IMR-90 (cell line): ENCODE measurements around the gene SRC. TPM values are rescaled to one million over a fixed set of nuclear protein-coding genes. Genes with fewer than 3 reads are reported as not detected.

ENCODE experiments used
- ATAC-seq: fragments of 200-7000 bp; cut with Tn5 transposase; 2 replicates; pipeline ENCODE4 v1.9.1; 2020; ENCODE audit warnings: low read depth, mild to moderate bottlenecking, moderate library complexity
- BruUV-seq: library from RNA; stranded (reverse); fragments of 400-500 nt; replicated peaks from 2 replicates; lab custom pipeline; 2021; lab: Mats Ljungman, UMichigan
- CTCF ChIA-PET: fragments of 300-600 bp; formaldehyde crosslinking; extraction: SDS; loops from one replicate; lab custom pipeline; 2021; ENCODE audit warnings: antibody characterized with exemption; lab: Yijun Ruan, JAX
- POLR2A ChIA-PET: fragments of 300-600 bp; sonication (Branson Sonifier 250); formaldehyde crosslinking; loops from one replicate; lab custom pipeline; 2022; ENCODE audit warnings: antibody characterized with exemption; ENCODE audit not compliant: unreplicated experiment; lab: Charles Lee
- DNase-seq: peaks from one replicate; pipeline ENCODE4 v3.0.0; 2013
- H2AFZ ChIP-seq: replicated peaks from 2 replicates; pipeline ENCODE3; 2013; ENCODE audit warnings: low read length, mild to moderate bottlenecking; ENCODE audit not compliant: poor library complexity
- H2AK5ac ChIP-seq: 2 replicates; pipeline ENCODE4 v1.6.1; 2013; ENCODE audit warnings: low read depth, low read length, inconsistent platforms
- H2AK9ac ChIP-seq: replicated peaks from 2 replicates; pipeline ENCODE3; 2013; ENCODE audit warnings: mild to moderate bottlenecking, low read depth, low read length, moderate library complexity; ENCODE audit not compliant: poor library complexity
- H2BK120ac ChIP-seq: 2 replicates; pipeline ENCODE4 v1.6.1; 2013; ENCODE audit warnings: low read depth, low read length, inconsistent platforms
- H2BK15ac ChIP-seq: 3 replicates; pipeline ENCODE4 v1.6.1; 2013; ENCODE audit warnings: low read depth, low read length, inconsistent platforms
- H2BK20ac ChIP-seq: 2 replicates; pipeline ENCODE4 v1.6.1; 2013; ENCODE audit warnings: low read depth, mild to moderate bottlenecking, inconsistent platforms, low read length, moderate library complexity
- H2BK5ac ChIP-seq: 2 replicates; pipeline ENCODE4 v1.6.1; 2013; ENCODE audit warnings: mild to moderate bottlenecking, low read depth, low read length, inconsistent platforms; ENCODE audit not compliant: poor library complexity, severe bottlenecking
- H3K14ac ChIP-seq: replicated peaks from 2 replicates; pipeline ENCODE4 v1.6.1; 2013; ENCODE audit warnings: low read depth, low read length, inconsistent platforms
- H3K18ac ChIP-seq: 2 replicates; pipeline ENCODE4 v1.6.1; 2013; ENCODE audit warnings: low read depth, low read length, control low read depth
- H3K23ac ChIP-seq: 2 replicates; pipeline ENCODE4 v1.6.1; 2013; ENCODE audit warnings: low read depth, low read length, inconsistent platforms
- H3K27ac ChIP-seq: 2 replicates; pipeline ENCODE4 v1.5.1; 2013; ENCODE audit warnings: mild to moderate bottlenecking, control low read depth, low read length; ENCODE audit not compliant: insufficient read depth
- H3K27me3 ChIP-seq: 2 replicates; pipeline ENCODE4 v1.6.1; 2013; ENCODE audit warnings: low read length; ENCODE audit not compliant: control insufficient read depth, insufficient read depth
- H3K36me3 ChIP-seq: 2 replicates; pipeline ENCODE4 v1.6.1; 2013; ENCODE audit warnings: low read length, mixed read lengths; ENCODE audit not compliant: control insufficient read depth, insufficient read depth
- H3K4ac ChIP-seq: 2 replicates; pipeline ENCODE4 v1.6.1; 2013; ENCODE audit warnings: low read depth, low read length, inconsistent platforms
- H3K4me1 ChIP-seq: 2 replicates; pipeline ENCODE4 v1.6.1; 2013; ENCODE audit warnings: low read length, mixed read lengths; ENCODE audit not compliant: control insufficient read depth, insufficient read depth
- H3K4me2 ChIP-seq: 2 replicates; pipeline ENCODE4 v1.6.1; 2013; ENCODE audit warnings: low read depth, mild to moderate bottlenecking, control low read depth, low read length, moderate library complexity
- H3K4me3 ChIP-seq: 2 replicates; pipeline ENCODE4 v1.5.1; 2013; ENCODE audit warnings: low read depth, mild to moderate bottlenecking, control low read depth, low read length, moderate library complexity; ENCODE audit not compliant: insufficient read depth
- H3K56ac ChIP-seq: 2 replicates; pipeline ENCODE4 v1.6.1; 2013; ENCODE audit warnings: low read length, inconsistent platforms; ENCODE audit not compliant: insufficient read depth; ENCODE audit errors: extremely low read depth
- H3K79me1 ChIP-seq, 2 experiments: 2 replicates each; pipeline ENCODE4 v1.6.1; 2013; ENCODE audit warnings: low read length in 2 of 2, inconsistent platforms in 1 of 2, low read depth in 1 of 2
- H3K9ac ChIP-seq: 2 replicates; pipeline ENCODE4 v1.6.1; 2013; ENCODE audit warnings: low read depth, low read length, control low read depth
- H3K9me1 ChIP-seq: 2 replicates; pipeline ENCODE4 v1.6.1; 2013; ENCODE audit warnings: low read length, inconsistent platforms; ENCODE audit not compliant: insufficient read depth
- H3K9me3 ChIP-seq: 2 replicates; pipeline ENCODE4 v1.6.1; 2013; ENCODE audit warnings: low read length; ENCODE audit not compliant: control insufficient read depth, insufficient read depth
- H4K20me1 ChIP-seq: 2 replicates; pipeline ENCODE4 v1.6.1; 2013; ENCODE audit warnings: low read length, inconsistent platforms; ENCODE audit not compliant: insufficient read depth
- H4K5ac ChIP-seq: 2 replicates; pipeline ENCODE4 v1.6.1; 2013; ENCODE audit warnings: mild to moderate bottlenecking, low read depth, low read length, control low read depth
- H4K8ac ChIP-seq, 2 experiments: 2 replicates each; pipeline ENCODE4 v1.6.1; 2013; ENCODE audit warnings: low read depth in 2 of 2, low read length in 2 of 2, control low read depth in 1 of 2, inconsistent platforms in 1 of 2
- H4K91ac ChIP-seq: 2 replicates; pipeline ENCODE4 v1.6.1; 2013; ENCODE audit warnings: low read depth, low read length, inconsistent platforms; ENCODE audit not compliant: insufficient read depth
- BHLHE40 ChIP-seq: fragments of 150-350 bp; IDR thresholded peaks from 2 replicates; pipeline ENCODE4 v1.6.1; 2016; ENCODE audit warnings: mild to moderate bottlenecking, low read depth, low read length
- RCOR1 ChIP-seq: IDR thresholded peaks from 2 replicates; pipeline ENCODE4 v1.6.1; 2012; ENCODE audit warnings: mild to moderate bottlenecking, low read length, improper control_type of control experiment; ENCODE audit not compliant: insufficient replicate concordance
- RFX5 ChIP-seq: IDR thresholded peaks from 2 replicates; pipeline ENCODE4 v1.8.0; 2012; ENCODE audit warnings: low read depth, mild to moderate bottlenecking, low read length, moderate library complexity
- WGBS, 2 experiments: methylation state at CpG; one replicate each; pipeline versions ENCODE4 v1.1.5 to v1.1.7; 2013; ENCODE audit warnings: missing lambda C conversion rate in 2 of 2; ENCODE audit not compliant: insufficient read length in 1 of 2; ENCODE audit errors: extremely low coverage in 2 of 2; 5-methylcytosine and 5-hydroxymethylcytosine counted together
- dilution Hi-C: fragments of 300-500 bp; cut with HindIII; formaldehyde crosslinking; loops from one replicate; pipeline ENCODE4 v1.14.3; 2018; ENCODE audit warnings: low sequenced_read_pairs; ENCODE audit not compliant: unreplicated experiment
- in situ Hi-C: fragments of 300-500 bp; cut with MboI; formaldehyde crosslinking; loops from 3 replicates; pipeline ENCODE4 v1.14.3; 2019; ENCODE audit warnings: low sequenced_read_pairs, inconsistent platforms, mixed read lengths
- intact Hi-C: fragments of 100-400 bp; cut with micrococcal nuclease; formaldehyde crosslinking; loops from 2 replicates; pipeline ENCODE4 v1.10.0; 2022
- polyA plus RNA-seq, 3 experiments: library from polyadenylated mRNA; depleted of rRNA; stranded (reverse); fragments of >200 nt; gene quantifications; 2 replicates each; pipeline ENCODE4 v1.2.3, GENCODE V29; 2012; ENCODE audit warnings: low replicate concordance in 1 of 3
- total RNA-seq: library from RNA; depleted of rRNA; stranded (reverse); fragments of >200 nt; gene quantifications from 2 replicates; pipeline ENCODE4 v1.2.3, GENCODE V29; 2012

The SRC gene
- total and polyA plus RNA-seq, 2 of the 4 experiments (the other 2 are of a cell fraction): 7.0 to 24.2 TPM

DNA sequence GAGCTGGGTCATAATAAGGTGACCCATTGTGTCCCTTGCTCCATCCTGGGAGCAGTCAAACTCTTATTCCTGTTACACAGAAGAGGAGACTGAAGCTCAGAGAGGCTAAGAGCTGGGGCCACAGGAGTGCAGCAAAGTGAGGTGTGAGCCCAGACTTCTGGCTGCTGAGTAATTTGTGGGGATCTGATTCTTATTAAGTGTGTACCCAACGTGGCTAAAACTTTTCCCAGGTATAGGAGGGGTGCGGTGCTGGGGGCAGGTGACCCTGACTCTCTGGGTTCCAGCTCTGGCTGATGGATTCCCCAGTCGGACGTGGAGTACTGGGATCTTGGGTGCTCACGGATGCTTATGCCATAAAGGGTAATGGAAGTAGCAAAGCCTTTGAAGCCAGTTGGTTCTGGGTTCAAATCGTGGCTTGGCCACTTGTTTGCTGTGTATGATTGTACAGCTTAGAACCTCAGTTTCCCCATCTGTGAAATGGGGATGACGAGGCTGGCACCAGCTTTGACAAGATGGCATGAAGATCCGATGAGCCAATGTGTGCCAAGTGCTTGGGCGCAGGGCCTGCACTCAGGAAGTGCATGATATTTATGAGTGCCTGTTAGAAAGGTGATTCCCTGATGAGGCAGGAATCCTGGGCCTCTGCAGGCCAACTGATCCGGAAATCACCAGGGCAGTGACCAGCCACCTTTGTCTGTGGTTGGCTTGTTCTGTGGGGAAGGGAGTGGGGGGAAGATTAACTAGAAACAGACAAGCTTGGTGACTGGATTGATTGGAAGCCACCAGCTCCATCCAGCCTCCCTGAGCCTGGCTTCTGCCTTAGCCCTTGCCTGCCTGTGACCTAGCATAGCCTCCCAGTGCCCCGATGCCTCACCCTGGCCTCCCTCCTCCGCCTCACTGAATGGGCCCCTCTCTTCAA is 6.0 kb downstream of the SRC start (continued):
- TF ChIP-seq RCOR1: no peak
- no peak for TF ChIP-seq RFX5

DNA sequence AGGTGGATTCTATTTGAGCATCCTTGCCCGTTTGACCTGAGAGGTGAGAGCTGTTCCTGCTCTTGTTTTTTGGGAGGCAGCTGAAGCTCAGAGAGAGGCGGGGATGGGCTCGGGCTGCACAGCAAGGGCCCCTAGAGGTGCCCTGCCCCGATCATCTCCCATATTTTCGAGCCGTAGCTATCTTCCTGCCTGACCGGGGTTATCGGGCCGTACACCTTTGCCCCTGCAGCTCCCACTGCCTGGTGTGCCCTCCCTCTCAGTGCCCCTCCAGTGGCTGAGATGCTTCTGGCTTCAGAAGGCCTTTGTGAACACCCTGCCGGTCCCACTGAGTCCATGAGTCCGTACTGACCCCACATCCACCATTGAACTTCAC is 6.7 kb downstream of the SRC start:
- no peak overlapping the region for H2AFZ ChIP-seq
- no peak overlapping the region for H3K4me2 ChIP-seq
- H3K36me3 ChIP-seq: peaks cover 15% of the 10 kb centered on the region
- dilution Hi-C loops (no loop called here), intact Hi-C loops (no loop called here), in situ Hi-C loops (no loop called here)
- no peak overlapping the region for H3K9ac ChIP-seq
- no peak overlapping the region for H2BK5ac ChIP-seq
- no peak overlapping the region for H3K4ac ChIP-seq
- ChIA-PET POLR2A (no interaction called here), CTCF (no interaction called here)
- H3K79me1 ChIP-seq: peaks cover 40 to 100% of the 10 kb centered on the region in 2 experiments
- WGBS, 2 experiments: 83% methylated on average over 6 of the region's 11 CpGs; no CpG with 5 or more reads in 1 of the 2 experiments
- H2AK9ac ChIP-seq: no peak overlapping the region
- peaks cover 28% of the 10 kb centered on the region for H3K9me1 ChIP-seq
- no peak for DNase-seq
- no peak overlapping the region for H2AK5ac ChIP-seq
- no TSS peak for BruUV-seq
- no peak overlapping the region for H4K8ac ChIP-seq
- no peak overlapping the region for H2BK15ac ChIP-seq
- peaks cover 87% of the 10 kb centered on the region for H4K20me1 ChIP-seq
- no peak for TF ChIP-seq RFX5
- TF ChIP-seq BHLHE40: no peak
- H4K5ac ChIP-seq: no peak overlapping the region
- H3K18ac ChIP-seq: no peak overlapping the region
- no peak overlapping the region for H2BK120ac ChIP-seq
- H2BK20ac ChIP-seq: no peak overlapping the region
- no peaks in the 10 kb centered on the region for H3K9me3 ChIP-seq
- no peak overlapping the region for H3K14ac ChIP-seq
- no peak overlapping the region for H3K27ac ChIP-seq
- no peak overlapping the region for H3K23ac ChIP-seq
- no peak for ATAC-seq
- H3K27me3 ChIP-seq: no peaks in the 10 kb centered on the region
- H3K56ac ChIP-seq: no peak overlapping the region
- H4K91ac ChIP-seq: no peak overlapping the region
- H3K4me1 ChIP-seq: peaks cover 8% of the 10 kb centered on the region
- H3K4me3 ChIP-seq: no peak overlapping the region
